ENCODE results near the gene NT5DC2. TPM values are rescaled to one million over a fixed set of nuclear protein-coding genes. Genes with fewer than 3 reads are reported as not detected.

The NT5DC2 gene
- total RNA-seq, 2 donors from 2014 or later: 288 to 341 TPM

DNA sequence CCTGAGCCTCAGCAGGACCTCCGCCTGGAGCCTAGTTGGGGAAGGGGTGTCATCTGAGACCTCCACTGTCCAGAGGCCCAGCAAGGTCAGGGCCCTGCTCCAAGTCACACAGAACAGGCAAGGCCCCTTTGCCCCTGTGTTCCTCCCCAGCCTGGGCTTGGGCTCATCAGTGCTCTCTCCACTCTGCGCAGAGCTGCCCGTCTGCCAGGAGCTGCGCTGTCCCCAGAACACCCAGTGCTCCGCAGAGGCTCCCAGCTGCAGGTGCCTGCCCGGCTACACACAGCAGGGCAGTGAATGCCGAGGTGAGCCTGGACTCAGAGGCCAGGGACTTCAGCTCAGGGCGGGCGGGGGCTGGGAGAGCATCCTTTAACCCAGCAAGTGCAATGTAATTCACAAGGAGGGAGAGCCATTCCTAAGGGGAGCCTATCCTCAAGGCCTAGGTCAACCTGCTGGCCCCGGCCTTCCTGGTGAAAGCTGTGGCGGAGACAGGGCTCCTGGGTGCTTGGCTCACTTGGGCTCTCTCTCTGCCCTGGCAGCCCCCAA is 30.8 kb downstream of the NT5DC2 start:
- H3K9ac ChIP-seq (ENCODE audit: extremely low read depth, low read length, poor library complexity, severe bottlenecking): no peak overlapping the region

DNA sequence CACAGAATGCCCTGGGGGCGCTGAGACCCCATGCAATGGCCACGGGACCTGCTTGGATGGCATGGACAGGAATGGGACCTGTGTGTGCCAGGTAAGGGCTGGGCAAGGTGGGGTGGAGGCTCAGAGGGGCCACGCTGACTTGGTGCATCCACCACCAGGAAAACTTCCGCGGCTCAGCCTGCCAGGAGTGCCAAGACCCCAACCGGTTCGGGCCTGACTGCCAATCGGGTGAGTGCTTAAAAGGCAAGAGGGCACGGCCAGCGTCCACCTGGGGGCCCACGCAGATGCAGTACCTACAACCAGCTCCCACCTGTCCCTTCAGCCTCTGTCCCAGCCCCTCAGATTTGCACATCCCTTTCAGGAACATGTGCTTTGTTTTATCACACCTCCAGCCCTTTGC is 31.7 kb downstream of the NT5DC2 start:
- WGBS, 2 experiments (ENCODE audit: insufficient coverage in 1 of 2, insufficient read length in 1 of 2): 88 to 93% methylated on average over 11 of the region's 11 CpGs
- H3K9me3 Mint-ChIP-seq: no peaks in the 10 kb centered on the region

More for the DNA sequence above, 30.8 kb downstream of the NT5DC2 start:
- no peak for DNase-seq
- Mint-ChIP-seq H3K4me1 (peaks cover 6% of the 10 kb centered on the region), H3K27ac (no peak overlapping the region), H3K27me3 (ENCODE audit: insufficient read depth) (no peaks in the 10 kb centered on the region), H3K9me3 (no peaks in the 10 kb centered on the region), H3K36me3 (ENCODE audit: low read depth) (no peaks in the 10 kb centered on the region), H3K4me3 (no peak overlapping the region)
- Histone ChIP-seq H3K9me3 (ENCODE audit: control insufficient read depth, low read length) (no peaks in the 10 kb centered on the region), H3K36me3 (ENCODE audit: control insufficient read depth, insufficient read depth, low read length) (no peaks in the 10 kb centered on the region), H3K27ac (ENCODE audit: low read depth, low read length) (no peak overlapping the region), H3K27me3 (ENCODE audit: control insufficient read depth, insufficient read depth, low read length, poor library complexity, severe bottlenecking) (no peaks in the 10 kb centered on the region), H3K4me3 (ENCODE audit: low read length) (no peak overlapping the region), H3K4me1 (ENCODE audit: control insufficient read depth, insufficient read depth, low read length) (no peaks in the 10 kb centered on the region)
- no peak for TF ChIP-seq CTCF (conservative IDR thresholded peaks at IDR 0.05)
- WGBS, 2 experiments (ENCODE audit: insufficient coverage in 1 of 2, insufficient read length in 1 of 2): 89 to 92% methylated on average over 10 to 11 of the region's 11 CpGs

DNA sequence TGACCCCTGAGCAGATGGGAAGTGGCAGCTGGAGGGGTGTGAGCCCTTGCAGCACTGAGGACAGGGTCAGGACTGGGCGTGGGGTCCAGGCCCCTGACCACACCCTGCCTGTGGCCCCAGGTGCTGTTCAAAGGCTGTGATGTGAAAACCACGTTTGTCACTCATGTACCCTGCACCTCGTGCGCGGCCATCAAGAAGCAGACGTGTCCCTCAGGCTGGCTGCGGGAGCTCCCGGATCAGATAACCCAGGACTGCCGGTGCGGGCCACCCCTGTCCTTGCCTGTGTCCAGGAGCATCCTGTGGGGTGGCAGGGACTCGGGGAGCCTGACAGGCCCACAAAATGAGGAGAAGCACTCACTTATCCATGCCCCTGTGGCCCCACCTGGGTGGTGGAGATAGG is 32.6 kb downstream of the NT5DC2 start:
- 92 to 94% methylated on average over 11 of the region's 11 CpGs for WGBS, 2 experiments (ENCODE audit: insufficient coverage in 1 of 2, insufficient read length in 1 of 2)
- H3K9me3 ChIP-seq (ENCODE audit: control insufficient read depth, low read length): no peaks in the 10 kb centered on the region
- DNase-seq: no peak
- no peak overlapping the region for H3K9ac ChIP-seq (ENCODE audit: extremely low read depth, low read length, poor library complexity, severe bottlenecking)
- Mint-ChIP-seq H3K4me1 (peaks cover 2% of the 10 kb centered on the region), H3K4me3 (no peak overlapping the region), H3K27me3 (ENCODE audit: insufficient read depth) (no peaks in the 10 kb centered on the region), H3K36me3 (ENCODE audit: low read depth) (no peaks in the 10 kb centered on the region), H3K27ac (no peak overlapping the region), H3K9me3 (no peaks in the 10 kb centered on the region)
- no peak for TF ChIP-seq CTCF (conservative IDR thresholded peaks at IDR 0.05)
- H3K27ac ChIP-seq (ENCODE audit: low read depth, low read length): no peak overlapping the region
- H3K36me3 ChIP-seq (ENCODE audit: control insufficient read depth, insufficient read depth, low read length): no peaks in the 10 kb centered on the region
- no peak overlapping the region for H3K4me3 ChIP-seq (ENCODE audit: low read length)
- H3K27me3 ChIP-seq (ENCODE audit: control insufficient read depth, insufficient read depth, low read length, poor library complexity, severe bottlenecking): no peaks in the 10 kb centered on the region
- no peaks in the 10 kb centered on the region for H3K4me1 ChIP-seq (ENCODE audit: control insufficient read depth, insufficient read depth, low read length)

More for the DNA sequence above, 31.7 kb downstream of the NT5DC2 start:
- Histone ChIP-seq H3K9me3 (ENCODE audit: control insufficient read depth, low read length) (no peaks in the 10 kb centered on the region), H3K27ac (ENCODE audit: low read depth, low read length) (no peak overlapping the region), H3K4me3 (ENCODE audit: low read length) (no peak overlapping the region), H3K9ac (ENCODE audit: extremely low read depth, low read length, poor library complexity, severe bottlenecking) (no peak overlapping the region), H3K36me3 (ENCODE audit: control insufficient read depth, insufficient read depth, low read length) (no peaks in the 10 kb centered on the region), H3K4me1 (ENCODE audit: control insufficient read depth, insufficient read depth, low read length) (no peaks in the 10 kb centered on the region), H3K27me3 (ENCODE audit: control insufficient read depth, insufficient read depth, low read length, poor library complexity, severe bottlenecking) (no peaks in the 10 kb centered on the region)
- Mint-ChIP-seq H3K27me3 (ENCODE audit: insufficient read depth) (no peaks in the 10 kb centered on the region), H3K36me3 (ENCODE audit: low read depth) (no peaks in the 10 kb centered on the region), H3K4me3 (no peak overlapping the region), H3K4me1 (peaks cover 2% of the 10 kb centered on the region), H3K27ac (no peak overlapping the region)
- TF ChIP-seq CTCF (conservative IDR thresholded peaks at IDR 0.05): no peak
- no peak for DNase-seq

All from endodermal cell (in vitro differentiated cells).